GM21576 (cell line): ENCODE measurements around the gene EID3.
"Not testable (repeated sequence)": the region's sequence is repeated elsewhere in the genome, so short reads cannot be mapped to it uniquely, and the experiment has no call there.

Source experiments
- ATAC-seq: cut with Tn5 transposase; IDR thresholded peaks from one replicate; pipeline ENCODE4 v1.9.1; 2021; ENCODE audit warnings: mild to moderate bottlenecking, moderate library complexity; ENCODE audit not compliant: unreplicated experiment

EID3 gene

DNA sequence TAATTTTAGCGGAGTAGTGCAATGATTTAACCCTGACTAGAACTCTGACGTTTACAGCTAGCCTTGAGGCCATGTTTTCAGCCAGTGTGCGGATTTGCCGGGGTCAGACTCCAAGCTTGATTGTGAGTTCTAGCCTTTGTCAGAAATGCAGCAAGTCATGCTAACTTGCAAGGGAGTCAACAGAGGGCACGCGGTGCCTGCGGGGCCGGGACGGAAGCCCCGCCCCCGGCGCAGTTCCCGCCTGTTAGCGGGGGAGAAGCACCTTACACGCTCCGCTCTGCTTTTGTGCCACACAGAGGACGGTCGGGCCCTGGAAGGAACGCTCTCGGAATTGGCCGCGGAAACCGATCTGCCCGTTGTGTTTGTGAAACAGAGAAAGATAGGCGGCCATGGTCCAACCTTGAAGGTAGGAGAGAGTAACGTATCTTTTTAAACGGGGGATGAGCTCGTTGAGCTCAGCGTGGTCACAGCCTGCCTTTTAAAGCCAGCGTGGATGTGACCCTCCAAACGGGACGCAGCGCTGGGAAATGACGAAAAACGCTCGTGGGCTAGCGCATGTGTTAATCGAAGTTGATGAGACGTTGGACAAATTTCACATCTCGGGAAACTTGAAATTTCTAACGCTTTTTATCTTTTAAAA lies 14.8 kb upstream of the EID3 start:
- ATAC-seq = peak; percentile 55

DNA sequence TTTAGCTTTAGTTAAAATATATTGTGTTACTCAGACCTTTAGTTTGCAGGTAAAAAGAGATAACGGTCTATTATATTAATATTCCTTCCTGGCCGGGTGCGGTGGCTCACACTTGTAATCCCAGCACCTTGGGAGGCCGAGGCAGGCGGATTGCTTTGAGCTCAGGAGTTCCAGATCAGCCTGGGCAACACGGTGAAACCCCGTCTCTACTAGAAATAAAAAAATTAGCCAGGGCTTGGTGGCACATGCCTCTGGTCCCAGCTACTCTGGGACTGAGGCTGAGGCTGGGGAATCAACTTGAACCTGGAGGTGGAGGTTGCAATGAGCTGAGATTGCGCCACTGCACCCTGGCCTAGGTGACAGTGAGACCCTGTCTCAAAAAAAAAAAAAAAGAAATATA lies 13.2 kb upstream of the EID3 start:
- no peak for ATAC-seq

DNA sequence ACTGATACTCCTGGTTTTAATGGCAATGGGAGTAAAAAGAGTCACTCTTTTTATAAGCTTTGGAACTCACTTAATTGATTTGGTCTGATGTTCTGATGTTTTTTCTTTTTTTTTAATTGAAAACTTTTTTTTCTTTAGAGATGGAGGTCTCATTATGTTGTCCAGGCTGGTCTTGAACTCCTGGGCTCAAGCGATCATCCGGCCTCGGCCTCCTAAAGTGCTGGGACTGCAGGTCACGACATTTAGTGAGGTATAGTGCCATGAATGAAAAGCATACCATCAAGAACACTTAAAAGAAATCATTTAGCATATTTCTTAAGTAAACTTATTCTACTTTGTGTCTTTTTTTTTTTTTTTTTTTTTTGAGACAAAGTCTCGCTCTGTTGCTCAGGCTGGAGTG lies 12.7 kb upstream of the EID3 start:
- ATAC-seq = no peak

DNA sequence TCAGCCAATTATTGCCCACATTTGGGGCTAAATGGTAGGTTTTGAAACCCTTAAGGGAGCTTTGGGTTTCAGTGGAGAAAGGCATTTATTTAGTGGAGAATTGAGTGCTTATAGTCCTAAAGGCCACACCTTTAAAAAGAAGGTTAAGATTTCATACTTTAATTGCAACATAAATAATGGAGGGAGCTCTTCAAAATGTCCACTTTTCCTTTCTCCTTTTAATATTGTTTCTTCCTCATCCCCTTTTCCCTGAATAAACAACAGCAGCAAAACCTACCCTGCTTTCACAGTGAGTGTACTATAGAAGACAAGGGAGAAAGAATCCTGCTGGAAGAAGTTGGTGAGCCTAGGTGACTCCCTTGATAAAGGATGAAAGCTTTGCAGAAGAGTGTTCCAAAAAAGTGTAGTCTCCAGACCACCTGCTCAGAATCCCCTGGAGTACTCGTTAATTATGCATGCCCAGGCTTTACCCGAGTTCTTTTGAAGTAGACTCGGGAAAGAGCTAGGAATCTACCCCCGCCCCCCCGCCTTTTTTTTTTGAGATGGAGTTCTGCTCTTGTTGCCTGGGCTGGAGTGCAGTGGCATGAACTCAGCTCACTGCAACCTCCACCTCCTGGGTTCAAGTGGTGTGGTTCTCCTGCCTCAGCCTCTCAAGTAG lies 11.5 kb upstream of the EID3 start:
- ATAC-seq = no peak

DNA sequence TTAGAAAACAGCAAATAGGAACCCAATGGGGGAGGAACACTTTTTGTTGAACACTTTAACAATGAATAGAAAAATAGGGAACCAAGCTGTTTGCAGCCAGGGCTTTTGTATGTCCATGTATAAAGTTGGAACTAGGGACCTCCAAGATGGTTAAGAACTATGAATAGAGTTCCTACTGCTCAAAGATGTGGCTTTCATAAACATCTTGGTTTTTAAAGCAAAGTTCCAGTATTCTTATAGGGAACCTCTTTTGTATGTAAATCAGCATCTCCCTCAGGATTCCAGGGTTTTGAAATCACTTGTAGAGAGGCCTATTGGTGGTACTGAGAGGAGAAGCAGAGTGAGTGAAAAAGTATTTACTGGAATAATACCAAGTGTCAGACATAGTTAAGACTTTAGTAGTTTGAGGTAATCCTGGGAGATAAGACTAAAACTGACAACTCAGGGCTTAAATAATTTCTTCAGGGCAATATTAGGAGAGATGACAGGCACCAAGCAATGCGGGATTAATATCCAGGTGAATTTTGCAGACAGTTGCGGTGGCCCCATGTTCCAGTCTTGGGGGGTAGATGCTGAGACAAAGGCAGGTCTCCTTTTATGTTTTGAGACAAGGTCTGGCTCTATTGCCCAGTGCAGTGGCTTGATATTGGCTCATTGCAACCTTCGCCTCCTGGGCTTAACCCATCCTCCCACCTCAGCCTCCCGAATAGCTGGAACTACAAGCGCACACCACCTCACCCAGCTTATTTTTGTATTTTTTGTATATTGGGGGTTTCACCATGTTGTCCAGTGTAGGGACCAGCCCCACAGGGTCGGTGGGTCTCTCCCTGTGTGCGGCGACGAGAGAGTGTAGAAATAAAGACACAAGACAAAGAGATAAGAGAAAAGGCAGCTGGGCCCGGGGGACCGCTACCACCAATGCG lies 10.4 kb upstream of the EID3 start:
- ATAC-seq = no peak

DNA sequence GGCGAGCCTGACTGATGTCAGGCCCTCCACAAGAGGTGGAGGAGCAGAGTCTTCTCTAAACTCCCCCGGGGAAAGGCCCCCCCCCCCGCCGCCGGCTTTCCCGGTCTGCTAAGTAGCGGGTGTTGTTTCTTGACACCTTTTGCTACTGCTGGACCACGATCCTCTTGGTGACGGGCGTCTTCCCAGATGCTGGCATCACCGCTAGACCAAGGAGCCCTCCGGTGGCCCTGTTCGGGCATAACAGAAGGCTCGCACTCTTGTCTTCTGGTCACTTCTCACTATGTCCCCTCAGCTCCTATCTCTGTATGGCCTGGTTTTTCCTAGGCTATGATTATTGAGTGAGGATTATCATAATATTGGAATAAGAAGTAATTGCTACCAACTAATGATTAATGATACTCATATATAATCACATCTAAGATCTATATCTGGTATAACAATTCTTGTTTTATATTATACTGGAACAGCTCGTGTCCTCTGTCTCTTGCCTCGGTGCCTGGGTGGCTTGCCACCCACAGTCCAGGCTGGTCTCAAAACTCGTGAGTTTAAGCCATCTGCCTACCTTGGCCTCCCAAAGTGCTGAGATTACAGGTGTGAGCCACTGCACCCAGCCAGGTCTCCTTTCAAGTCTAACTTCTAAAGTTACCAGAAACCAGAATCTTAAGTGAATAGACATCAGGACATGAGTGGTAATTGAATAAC lies 9.2 kb upstream of the EID3 start:
- not testable (repeated sequence) for ATAC-seq

DNA sequence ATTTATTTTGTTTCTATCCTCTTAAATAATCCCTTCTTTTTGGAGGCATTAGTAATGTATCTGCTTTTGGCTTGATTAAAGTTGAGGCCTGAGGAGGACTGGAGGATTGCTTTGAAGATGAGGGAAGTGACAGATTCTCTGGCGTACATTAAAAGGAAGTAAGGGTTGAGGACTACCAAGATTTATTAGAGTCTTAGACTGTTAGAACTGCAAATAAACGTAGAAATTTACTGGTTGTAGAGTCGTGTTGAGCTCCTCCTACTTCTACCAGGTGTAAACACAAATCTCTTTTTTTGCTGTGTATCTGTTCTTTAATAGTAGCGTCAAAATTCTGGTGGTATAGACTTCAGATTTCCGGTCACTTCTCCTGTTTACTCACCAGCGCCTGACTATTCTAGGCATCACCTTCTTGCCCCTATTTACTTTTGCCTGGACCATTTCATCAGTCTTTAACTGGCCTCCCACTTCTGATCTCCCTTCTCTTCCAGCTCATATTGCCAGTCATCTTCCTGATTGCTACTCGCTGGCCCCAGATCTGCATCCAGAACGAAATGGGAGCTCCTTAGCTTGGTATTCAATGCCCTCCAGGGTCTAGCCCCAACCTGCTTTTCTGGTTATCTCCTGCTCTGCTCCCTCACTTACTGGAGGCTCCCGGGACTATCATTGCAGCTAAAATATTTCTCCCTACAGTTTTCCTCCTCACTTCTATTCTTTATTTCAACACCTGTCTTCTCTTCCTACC lies 8.4 kb upstream of the EID3 start:
- no peak for ATAC-seq

DNA sequence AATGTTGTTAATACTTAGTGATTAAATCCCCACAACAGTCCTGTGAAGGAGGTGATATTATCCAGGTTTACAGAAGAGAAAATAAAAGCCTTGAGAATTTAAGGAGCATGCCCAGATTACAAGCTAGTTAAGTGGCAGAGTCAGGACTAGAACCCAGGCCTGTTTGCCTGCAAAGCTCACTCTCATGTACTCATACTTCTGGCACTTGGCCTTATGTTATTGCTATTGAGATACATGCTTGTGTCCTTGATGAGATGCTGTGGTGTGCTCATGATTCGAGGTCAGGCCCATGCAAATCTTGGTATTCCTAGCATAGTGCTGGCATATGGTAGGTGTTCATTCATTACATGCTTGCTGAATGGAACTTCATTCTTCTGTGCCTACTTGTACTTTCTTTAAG lies 7.6 kb upstream of the EID3 start:
- ATAC-seq = no peak

DNA sequence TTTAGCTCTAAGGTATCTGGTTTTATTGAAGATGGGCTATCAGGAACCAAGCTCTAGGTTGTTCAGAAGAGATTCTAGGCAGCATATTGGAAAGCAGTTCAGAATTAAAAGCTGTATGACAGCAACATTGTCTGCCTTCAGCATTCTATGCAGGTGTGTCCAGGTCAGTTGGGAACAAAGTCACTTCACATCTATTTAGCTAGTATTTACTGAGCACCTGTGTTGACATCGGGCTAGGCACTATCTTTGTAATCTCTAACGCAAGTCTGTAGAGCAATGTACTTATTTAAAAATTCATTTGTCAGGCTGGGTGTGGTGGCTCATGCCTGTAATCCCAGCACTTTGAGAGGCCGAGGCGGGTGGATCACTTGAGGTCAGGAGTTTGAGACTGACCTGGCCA lies 6.8 kb upstream of the EID3 start:
- ATAC-seq = no peak

DNA sequence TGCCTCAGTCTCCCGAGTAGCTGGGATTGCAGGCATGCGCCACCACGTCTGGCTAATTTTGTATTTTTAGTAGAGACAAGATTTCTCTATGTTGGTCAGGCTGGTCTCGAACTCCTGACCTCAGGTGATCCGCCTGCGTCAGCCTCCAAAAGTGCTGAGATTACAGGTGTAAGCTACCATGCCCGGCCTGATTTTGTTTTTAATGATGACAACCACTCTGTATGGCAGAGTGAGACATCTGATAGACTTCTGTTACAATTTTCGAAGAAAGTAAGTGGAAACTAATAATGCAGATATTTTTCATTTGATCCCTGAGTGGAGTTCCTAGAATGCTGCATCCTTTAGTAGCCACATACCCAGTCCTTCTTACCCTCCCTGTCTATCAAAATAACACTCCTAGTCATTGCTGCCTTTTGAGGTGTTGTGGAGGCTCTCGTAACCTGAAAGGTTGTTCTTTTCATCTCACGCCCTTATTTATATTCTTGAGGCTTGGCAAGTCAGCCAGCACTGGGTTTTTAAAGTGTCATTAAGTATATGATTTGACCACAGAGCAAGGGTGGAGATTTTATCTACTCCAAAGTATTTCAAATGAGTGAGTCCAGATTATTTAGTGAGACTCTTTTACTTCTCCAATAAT lies 5.9 kb upstream of the EID3 start:
- no peak for ATAC-seq

DNA sequence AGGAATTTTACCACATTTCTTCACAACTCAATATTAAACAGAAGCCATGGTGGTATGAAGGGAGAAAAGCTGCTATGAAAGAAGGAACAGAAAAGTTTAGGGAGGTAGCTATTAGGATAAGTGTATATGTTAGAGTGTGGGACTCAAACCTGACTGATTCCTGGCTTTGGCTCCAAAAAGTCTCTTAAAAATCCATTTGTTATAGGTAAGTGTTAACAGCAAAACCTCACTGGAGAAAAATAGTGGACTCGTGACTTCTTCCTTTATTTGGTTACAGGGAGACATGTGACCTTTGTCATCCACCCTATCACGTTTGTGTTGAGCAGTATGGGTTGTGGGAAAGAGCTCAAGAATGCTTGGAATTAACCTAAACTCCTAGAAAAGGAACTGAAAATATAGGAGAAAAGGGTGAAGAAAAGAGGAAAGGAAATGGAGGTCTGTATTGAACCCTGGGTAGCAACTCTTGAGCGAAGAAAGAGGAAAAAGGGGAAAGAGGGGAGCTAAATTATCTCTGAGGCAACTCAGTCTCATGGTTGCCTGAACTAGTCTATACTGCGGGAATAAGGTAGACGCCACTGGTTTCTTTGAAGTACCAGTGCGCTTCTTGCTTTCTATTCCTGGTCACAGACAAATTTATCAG lies 3.6 kb upstream of the EID3 start:
- ATAC-seq = no peak

DNA sequence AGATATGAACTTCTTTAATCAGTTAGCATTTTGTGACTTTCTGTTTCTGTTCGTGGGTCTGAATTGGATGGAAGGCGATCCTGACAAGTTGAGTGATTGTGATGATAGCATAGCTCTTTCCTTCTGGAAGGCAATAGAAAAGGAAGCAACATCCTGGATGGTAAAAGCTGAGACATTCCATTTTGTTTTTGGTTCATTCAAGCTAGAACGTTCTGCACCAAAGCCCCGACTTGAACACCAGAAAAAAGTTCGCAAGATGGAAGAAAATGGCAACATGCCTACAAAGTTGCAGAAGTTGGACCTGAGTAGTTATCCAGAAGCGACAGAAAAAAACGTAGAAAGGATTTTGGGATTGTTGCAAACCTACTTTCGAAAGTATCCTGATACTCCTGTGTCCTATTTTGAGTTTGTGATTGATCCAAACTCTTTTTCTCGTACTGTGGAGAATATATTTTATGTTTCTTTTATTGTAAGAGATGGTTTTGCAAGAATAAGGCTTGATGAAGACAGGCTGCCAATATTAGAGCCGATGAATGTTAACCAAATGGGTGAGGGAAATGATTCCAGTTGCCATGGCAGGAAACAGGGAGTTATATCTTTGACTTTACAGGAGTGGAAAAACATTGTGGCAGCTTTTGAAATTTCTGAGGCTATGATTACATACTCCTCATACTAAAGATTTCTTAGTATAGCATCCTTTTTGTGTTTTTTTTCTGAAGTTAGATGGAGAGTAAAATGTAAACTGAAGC lies 896 bp downstream of the EID3 start:
- ATAC-seq = no peak

DNA sequence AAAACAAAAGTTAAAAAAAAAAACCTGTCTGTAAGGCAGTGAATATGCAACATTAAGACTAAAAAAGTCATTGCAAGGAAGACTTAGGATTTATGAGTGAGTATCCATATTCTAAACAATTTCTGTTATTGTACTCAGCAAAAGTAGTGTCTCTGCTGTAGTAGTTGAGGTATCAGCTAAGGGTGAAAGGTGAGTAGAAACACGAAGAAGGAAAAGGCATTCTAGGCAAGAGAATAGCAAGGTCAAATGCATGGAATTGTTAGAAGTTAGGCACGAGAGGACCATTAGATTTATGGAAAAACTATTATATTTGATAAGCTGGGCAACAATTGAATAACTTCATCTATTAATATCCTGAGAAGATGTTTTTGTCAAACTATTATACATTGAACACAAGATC lies 1.8 kb downstream of the EID3 start:
- ATAC-seq = no peak

DNA sequence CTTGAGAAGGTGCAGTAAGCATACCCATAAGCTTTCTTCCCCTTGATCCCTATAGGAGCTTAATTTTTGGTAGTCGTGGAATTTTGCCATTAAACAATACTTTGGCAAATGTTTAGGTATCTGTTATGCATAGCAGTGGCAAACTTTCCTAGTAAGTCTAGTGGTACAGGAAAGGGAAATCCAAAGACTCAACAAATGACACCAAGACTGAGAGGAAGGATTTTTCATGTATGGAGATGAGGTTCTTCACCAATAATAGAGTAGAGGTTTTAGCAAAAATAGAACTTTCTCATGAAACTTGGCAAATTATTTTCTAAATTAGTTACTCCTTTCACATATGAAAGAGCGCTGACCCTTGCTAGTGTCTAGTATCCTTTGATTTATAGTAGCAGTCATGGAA lies 2.8 kb downstream of the EID3 start:
- ATAC-seq = no peak

DNA sequence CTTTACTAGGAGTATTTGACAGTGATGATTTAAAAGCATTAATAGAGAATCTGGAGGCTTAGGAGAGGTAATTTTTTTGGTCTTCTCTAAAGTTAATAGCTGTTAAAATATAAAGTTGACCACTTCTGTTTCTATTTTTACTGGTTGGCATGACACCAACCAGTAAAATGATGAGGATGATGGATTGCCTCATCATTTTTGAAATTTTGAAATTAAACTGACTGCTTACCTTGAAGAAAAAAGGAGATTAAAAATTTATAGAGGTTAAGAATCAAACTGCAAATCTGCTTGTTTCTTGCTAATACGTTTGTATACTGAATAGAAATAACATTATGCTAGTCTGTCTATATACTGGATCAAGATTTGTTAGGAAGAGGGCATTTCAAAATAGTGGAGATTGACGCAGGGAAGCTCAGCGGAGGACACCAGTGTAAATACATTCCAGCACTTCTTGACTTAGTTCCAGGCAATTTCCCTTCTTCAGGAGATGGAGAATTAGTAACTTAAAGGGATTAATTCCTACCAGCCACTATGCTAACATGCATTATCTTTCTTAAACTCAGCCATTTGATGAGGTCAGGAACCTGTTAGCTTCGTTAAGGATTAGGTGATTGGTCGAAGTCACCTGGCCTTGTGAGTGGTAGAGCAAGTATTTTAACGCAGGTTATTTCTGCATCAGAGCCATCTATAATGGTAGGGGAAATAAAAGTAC lies 3.6 kb downstream of the EID3 start:
- ATAC-seq = no peak

DNA sequence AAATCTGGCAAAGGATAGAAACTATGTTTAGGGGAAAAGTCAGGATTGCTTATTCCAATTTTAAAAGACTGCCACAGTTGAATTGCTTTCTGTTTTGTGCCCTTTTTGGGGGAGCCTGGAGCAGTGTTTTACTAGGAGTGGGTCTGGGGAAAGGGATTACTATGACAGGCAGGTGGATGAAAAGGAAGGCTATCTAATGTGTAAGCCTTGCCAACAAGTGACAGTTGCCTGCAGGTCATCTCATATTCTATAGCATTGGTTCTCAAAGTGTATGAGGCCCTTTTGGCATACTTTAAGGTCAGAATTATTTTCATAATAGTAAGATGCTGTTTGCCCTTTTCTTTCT lies 4.1 kb downstream of the EID3 start:
- no peak for ATAC-seq

DNA sequence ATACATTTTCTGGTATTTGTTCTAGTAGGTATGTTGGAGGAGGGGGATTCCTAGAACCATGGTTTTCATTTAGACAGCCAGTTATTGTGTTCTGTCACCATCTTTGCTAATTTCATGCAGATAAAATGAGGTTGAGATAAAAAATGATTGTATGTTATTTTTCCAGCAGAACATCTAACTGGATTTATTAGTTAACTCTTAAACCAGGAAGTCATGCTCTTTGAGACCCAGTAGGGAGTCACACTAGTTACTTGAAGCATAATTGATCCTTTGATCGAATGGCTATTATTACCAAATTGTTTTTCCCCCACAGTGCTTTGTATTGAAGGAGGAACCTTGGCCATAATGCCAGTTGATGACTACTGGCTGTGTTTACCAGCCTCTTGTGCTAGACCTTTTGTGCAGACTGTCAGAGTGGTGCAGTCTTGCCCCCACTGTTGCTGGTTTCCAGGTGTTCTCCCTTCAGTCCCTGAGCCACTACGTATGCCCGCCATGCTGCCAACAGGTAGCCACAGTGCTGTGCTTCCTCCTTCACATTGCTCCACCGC lies 6.0 kb downstream of the EID3 start:
- ATAC-seq = no peak
